Osteoblast (primary cell): ENCODE results near the gene CD164L2. TPM values are rescaled to one million over a fixed set of nuclear protein-coding genes. Genes with fewer than 3 reads are reported as not detected.

Experiments used
- DNase-seq: peaks from one replicate; pipeline ENCODE4 v3.0.0; 2011; ENCODE audit warnings: low spot score, mixed read lengths; ENCODE audit not compliant: insufficient read length; ENCODE audit errors: missing footprints
- H2AFZ ChIP-seq: 2 replicates; pipeline ENCODE4 v1.6.0; 2011; ENCODE audit warnings: mild to moderate bottlenecking, low read length
- H3K27ac ChIP-seq: 2 replicates; pipeline ENCODE4 v1.5.1; 2011; ENCODE audit warnings: mild to moderate bottlenecking, low read depth, low read length, moderate library complexity
- H3K27me3 ChIP-seq: 2 replicates; pipeline ENCODE4 v1.6.0; 2012; ENCODE audit warnings: mild to moderate bottlenecking, control low read depth, inconsistent platforms, low read length, moderate library complexity; ENCODE audit not compliant: insufficient read depth
- H3K36me3 ChIP-seq: 2 replicates; pipeline ENCODE4 v1.5.1; 2011; ENCODE audit warnings: mild to moderate bottlenecking, low read length, control low read depth, moderate library complexity; ENCODE audit not compliant: insufficient read depth
- H3K4me1 ChIP-seq: 2 replicates; pipeline ENCODE4 v1.5.1; 2011; ENCODE audit warnings: mild to moderate bottlenecking, low read length, control low read depth, moderate library complexity; ENCODE audit not compliant: insufficient read depth
- H3K4me2 ChIP-seq: 2 replicates; pipeline ENCODE4 v1.6.0; 2011; ENCODE audit warnings: mild to moderate bottlenecking, low read length; ENCODE audit not compliant: insufficient read depth
- H3K4me3 ChIP-seq: fragments of 200-600 bp; sonication (generic); 3 replicates; pipeline ENCODE4 v1.5.1; 2012; ENCODE audit warnings: mild to moderate bottlenecking, low read length, inconsistent platforms; ENCODE audit not compliant: insufficient read depth
- H3K79me2 ChIP-seq: 2 replicates; pipeline ENCODE4 v1.6.0; 2012; ENCODE audit warnings: mild to moderate bottlenecking, low read length, control low read depth, inconsistent platforms; ENCODE audit not compliant: insufficient read depth
- H3K9me3 ChIP-seq: 2 replicates; pipeline ENCODE4 v1.5.1; 2011; ENCODE audit warnings: low read depth, low read length, control low read depth
- H4K20me1 ChIP-seq: 2 replicates; pipeline ENCODE4 v1.6.0; 2012; ENCODE audit warnings: mild to moderate bottlenecking, low read length, control low read depth; ENCODE audit not compliant: insufficient read depth
- CTCF ChIP-seq: IDR thresholded peaks from 2 replicates; pipeline ENCODE4 v1.5.1; 2011; ENCODE audit warnings: mild to moderate bottlenecking, low read depth, low read length, moderate library complexity; ENCODE audit errors: extremely low read depth
- total RNA-seq: library from RNA; depleted of rRNA; stranded (reverse); fragments of >200 nt; gene quantifications from 2 replicates; pipeline ENCODE4 v1.2.3, GENCODE V29; 2012

CD164L2 gene
- total RNA-seq, 1 donor, result not detected

DNA sequence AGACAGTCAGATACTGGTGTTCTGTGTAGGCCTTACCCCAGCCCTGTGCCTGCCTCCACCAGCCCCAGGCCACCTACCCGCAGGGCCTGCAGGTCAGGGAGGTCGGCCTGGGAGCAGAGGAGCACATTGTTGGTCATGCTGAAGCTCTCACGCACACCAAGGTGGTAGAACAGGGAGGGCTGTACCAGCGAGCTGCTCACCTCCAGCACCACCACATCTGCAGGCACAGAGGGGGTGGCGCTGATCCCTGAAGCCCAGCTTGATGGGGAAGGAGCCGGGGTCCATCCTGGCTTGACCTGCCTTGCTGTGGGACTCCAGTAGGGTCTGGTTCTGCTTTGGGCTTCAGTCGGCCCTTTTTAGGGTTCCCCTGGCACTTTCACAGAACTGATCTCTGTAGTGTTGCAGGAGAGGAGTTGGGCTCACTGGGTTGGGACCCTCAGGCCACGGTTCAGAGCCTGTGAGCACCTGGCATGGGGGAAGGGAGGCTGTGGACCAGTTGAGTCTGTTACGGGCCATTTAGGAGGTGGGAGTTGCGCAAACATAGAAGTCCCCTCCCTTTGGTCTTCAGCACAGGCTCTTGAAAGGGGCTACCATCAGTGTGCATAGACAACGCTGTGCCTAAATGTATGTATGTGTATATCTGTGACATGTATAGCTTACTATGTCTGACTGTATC, 18.3 kb downstream of the CD164L2 start:
- no peaks in the 10 kb centered on the region for H3K27me3 ChIP-seq
- peaks cover 12% of the 10 kb centered on the region for H3K79me2 ChIP-seq
- DNase-seq, result no peak
- H3K4me3 ChIP-seq, result peak overlapping the region; percentile 85
- H3K4me2 ChIP-seq, result peak overlapping the region; percentile 99
- H3K4me1 ChIP-seq, result peaks cover 11% of the 10 kb centered on the region
- peak overlapping the region; percentile 94 for H2AFZ ChIP-seq
- peak overlapping the region; percentile 39 for H3K27ac ChIP-seq
- no peak for TF ChIP-seq CTCF
- no peaks in the 10 kb centered on the region for H4K20me1 ChIP-seq
- H3K9me3 ChIP-seq, result no peaks in the 10 kb centered on the region
- H3K36me3 ChIP-seq, result peaks cover 33% of the 10 kb centered on the region

- Histone ChIP-seq H2AFZ (no peak overlapping the region), H3K4me1 (peaks cover 11% of the 10 kb centered on the region), H3K4me3 (no peak overlapping the region), H4K20me1 (no peaks in the 10 kb centered on the region), H3K4me2 (no peak overlapping the region), H3K27me3 (no peaks in the 10 kb centered on the region), H3K79me2 (peaks cover 12% of the 10 kb centered on the region), H3K9me3 (no peaks in the 10 kb centered on the region), H3K36me3 (peaks cover 41% of the 10 kb centered on the region), H3K27ac (no peak overlapping the region)
- TF ChIP-seq CTCF, result no peak
- DNase-seq, result no peak
These were observed 19.1 kb downstream of the CD164L2 start for GRCh38 chr1:27363766-27364695.

GRCh38 chr1:27361553-27361952, 21.6 kb downstream of the CD164L2 start:
- peaks cover 47% of the 10 kb centered on the region for H3K36me3 ChIP-seq

More at GRCh38 chr1:27361553-27361952, 21.6 kb downstream of the CD164L2 start:
- no peak for DNase-seq
- no peak overlapping the region for H3K4me2 ChIP-seq
- H2AFZ ChIP-seq, result no peak overlapping the region
- H3K4me1 ChIP-seq, result peaks cover 6% of the 10 kb centered on the region
- peaks cover 12% of the 10 kb centered on the region for H3K79me2 ChIP-seq
- H3K27me3 ChIP-seq, result no peaks in the 10 kb centered on the region
- no peak overlapping the region for H3K4me3 ChIP-seq
- no peaks in the 10 kb centered on the region for H3K9me3 ChIP-seq
- TF ChIP-seq CTCF, result no peak
- H3K27ac ChIP-seq, result no peak overlapping the region
- no peaks in the 10 kb centered on the region for H4K20me1 ChIP-seq
